HEK293 (cell line): ENCODE results near the gene HES5.

Experiments
- CTCF ChIA-PET: fragments of 350-600 bp; formaldehyde crosslinking; extraction: SDS; loops from one replicate; lab custom pipeline; 2021; ENCODE audit warnings: antibody characterized with exemption; lab: Yijun Ruan, JAX
- POLR2A ChIA-PET: fragments of 300-600 bp; formaldehyde crosslinking; extraction: SDS; loops from one replicate; lab custom pipeline; 2020; ENCODE audit warnings: antibody characterized with exemption, inconsistent platforms; lab: Yijun Ruan, JAX
- H3K27ac ChIP-seq: fragments of 200-500 bp; sonication (Bioruptor generic); 2 replicates; pipeline ENCODE4 v1.5.1; 2014; ENCODE audit warnings: low read depth, low read length, control low read depth, inconsistent platforms; ENCODE audit errors: extremely low read depth
- H3K36me3 ChIP-seq, 2 experiments: fragments of 200-500 bp in 1 of 2; sonication (Bioruptor generic) in 1 of 2; 1 replicate in 1 of 2; 2 replicates in 1 of 2; pipeline ENCODE4 v1.5.1; 2014 to 2017; ENCODE audit warnings: inconsistent platforms in 2 of 2, low read length in 2 of 2; ENCODE audit not compliant: control insufficient read depth in 2 of 2, insufficient read depth in 1 of 2
- H3K4me1 ChIP-seq: fragments of 200-500 bp; sonication (Bioruptor generic); 2 replicates; pipeline ENCODE4 v1.5.1; 2014; ENCODE audit warnings: mild to moderate bottlenecking, low read length, inconsistent platforms; ENCODE audit not compliant: control insufficient read depth, insufficient read depth
- H3K4me3 ChIP-seq: 2 replicates; pipeline ENCODE4 v1.5.1; 2011; ENCODE audit warnings: low read depth, mild to moderate bottlenecking, control low read depth, low read length, moderate library complexity
- H3K9me3 ChIP-seq: fragments of 200-500 bp; sonication (Bioruptor generic); 2 replicates; pipeline ENCODE4 v1.5.1; 2014; ENCODE audit warnings: low read depth, low read length, inconsistent platforms; ENCODE audit not compliant: control insufficient read depth, insufficient read depth
- CTCF ChIP-seq: fragments of 450-650 bp; formaldehyde crosslinking; IDR thresholded peaks from 2 replicates; pipeline ENCODE4 v1.5.1; 2016; ENCODE audit warnings: missing biosample characterization, missing genetic modification characterization
- MYNN ChIP-seq: fragments of 450-650 bp; formaldehyde crosslinking; IDR thresholded peaks from 2 replicates; pipeline ENCODE4 v1.5.1; 2016; ENCODE audit warnings: missing biosample characterization, missing genetic modification characterization, borderline replicate concordance
- PATZ1 ChIP-seq: fragments of 450-650 bp; formaldehyde crosslinking; IDR thresholded peaks from 2 replicates; pipeline ENCODE4 v1.5.1; 2016; ENCODE audit warnings: missing biosample characterization, missing genetic modification characterization
- TCF7L2 ChIP-seq: IDR thresholded peaks from 2 replicates; pipeline ENCODE4 v1.6.1; 2011; ENCODE audit warnings: low read depth, mild to moderate bottlenecking, inconsistent platforms, low read length, moderate library complexity, borderline replicate concordance
- TRIM28 ChIP-seq: IDR thresholded peaks from 2 replicates; pipeline ENCODE4 v1.6.1; 2011; ENCODE audit warnings: low read length, control low read depth, borderline replicate concordance
- WT1 ChIP-seq: fragments of 450-650 bp; formaldehyde crosslinking; IDR thresholded peaks from 2 replicates; pipeline ENCODE4 v1.5.1; 2016; ENCODE audit warnings: missing biosample characterization, missing genetic modification characterization
- ZBTB11 ChIP-seq: fragments of 450-650 bp; formaldehyde crosslinking; conservative IDR thresholded peaks from 2 replicates; pipeline ENCODE4 v1.5.1; 2016; ENCODE audit warnings: low read depth, missing biosample characterization, missing genetic modification characterization
- ZBTB20 ChIP-seq: fragments of 450-650 bp; formaldehyde crosslinking; IDR thresholded peaks from 2 replicates; pipeline ENCODE4 v1.5.1; 2016; ENCODE audit warnings: missing biosample characterization, missing genetic modification characterization
- ZBTB7A ChIP-seq: fragments of 450-650 bp; formaldehyde crosslinking; IDR thresholded peaks from 2 replicates; pipeline ENCODE4 v1.5.1; 2016; ENCODE audit warnings: low read depth, missing biosample characterization, missing genetic modification characterization
- ZNF202 ChIP-seq: fragments of 450-650 bp; formaldehyde crosslinking; IDR thresholded peaks from 2 replicates; pipeline ENCODE4 v1.5.1; 2016; ENCODE audit warnings: missing biosample characterization, missing genetic modification characterization, borderline replicate concordance
- ZNF266 ChIP-seq: fragments of 450-650 bp; formaldehyde crosslinking; IDR thresholded peaks from 2 replicates; pipeline ENCODE4 v1.5.1; 2016; ENCODE audit warnings: missing biosample characterization, missing genetic modification characterization, low read depth
- ZNF558 ChIP-seq: fragments of 450-650 bp; formaldehyde crosslinking; IDR thresholded peaks from 2 replicates; pipeline ENCODE4 v1.5.1; 2016; ENCODE audit warnings: missing biosample characterization, missing genetic modification characterization
- ZNF600 ChIP-seq: fragments of 450-650 bp; formaldehyde crosslinking; IDR thresholded peaks from 2 replicates; pipeline ENCODE4 v1.5.1; 2016; ENCODE audit warnings: missing biosample characterization, missing genetic modification characterization
- ZNF623 ChIP-seq: fragments of 450-650 bp; formaldehyde crosslinking; IDR thresholded peaks from 2 replicates; pipeline ENCODE4 v1.5.1; 2016; ENCODE audit warnings: missing biosample characterization, missing genetic modification characterization
- ZNF626 ChIP-seq: fragments of 450-650 bp; sonication (Bioruptor Pico); formaldehyde crosslinking; IDR thresholded peaks from 2 replicates; pipeline ENCODE4 v1.5.1; 2018; ENCODE audit warnings: missing biosample characterization, missing genetic modification characterization, inconsistent platforms
- ZNF76 ChIP-seq: fragments of 450-650 bp; formaldehyde crosslinking; IDR thresholded peaks from 2 replicates; pipeline ENCODE4; 2016; ENCODE audit warnings: low read depth, missing biosample characterization, missing genetic modification characterization, borderline replicate concordance
- ZNF785 ChIP-seq: fragments of 450-650 bp; formaldehyde crosslinking; IDR thresholded peaks from 2 replicates; pipeline ENCODE4 v1.5.1; 2016; ENCODE audit warnings: missing biosample characterization, missing genetic modification characterization
- ZNF843 ChIP-seq: fragments of 450-650 bp; formaldehyde crosslinking; IDR thresholded peaks from 2 replicates; pipeline ENCODE4 v1.5.1; 2016; ENCODE audit warnings: missing biosample characterization, missing genetic modification characterization
- ZSCAN18 ChIP-seq: fragments of 450-650 bp; formaldehyde crosslinking; IDR thresholded peaks from 2 replicates; pipeline ENCODE4 v1.5.1; 2016; ENCODE audit warnings: missing biosample characterization, missing genetic modification characterization
- TF ChIP-seq, protein P1 (sequence below): fragments of 450-650 bp; formaldehyde crosslinking; optimal IDR thresholded peaks from 2 replicates; pipeline ENCODE3; 2016; ENCODE audit warnings: missing biosample characterization, mild to moderate bottlenecking, missing genetic modification characterization
- TF ChIP-seq, protein P2 (sequence below): sonication (generic); formaldehyde crosslinking; IDR thresholded peaks from 2 replicates; pipeline ENCODE4 v1.8.1; 2022; ENCODE audit warnings: mild to moderate bottlenecking, moderate library complexity, missing genetic modification reagents
- TF ChIP-seq, protein P3 (sequence below): fragments of 450-650 bp; formaldehyde crosslinking; IDR thresholded peaks from 2 replicates; pipeline ENCODE4 v1.5.1; 2016; ENCODE audit warnings: missing biosample characterization, missing genetic modification characterization

The HES5 gene

GRCh38 chr1:2525920-2526823 lies 3.9 kb downstream of the HES5 start, which contains the start of gene PANK4 (continued):
- TF ChIP-seq MYNN (tag by site-specific recombination) (no peak), TCF7L2 (no peak), ZSCAN18 (tag by site-specific recombination) (no peak), ZNF202 (no peak), PATZ1 (tag by site-specific recombination) (peak; percentile 67), ZNF76 (peak; percentile 100), ZBTB20 (peak; percentile 61; the same call in 1 of the 2 replicates), ZNF623 (tag by site-specific recombination) (no peak), ZBTB7A (peak; percentile 78; the same call in 1 of the 2 replicates), ZNF558 (tag by site-specific recombination) (no peak), TRIM28 (no peak), ZNF600 (tag by site-specific recombination) (0 out of 2 replicates have a peak, but pooled peaks have one; percentile 3), ZNF626 (tag by site-specific recombination) (no peak), ZNF843 (tag by site-specific recombination) (no peak)
- TF ChIP-seq, protein P1, sequence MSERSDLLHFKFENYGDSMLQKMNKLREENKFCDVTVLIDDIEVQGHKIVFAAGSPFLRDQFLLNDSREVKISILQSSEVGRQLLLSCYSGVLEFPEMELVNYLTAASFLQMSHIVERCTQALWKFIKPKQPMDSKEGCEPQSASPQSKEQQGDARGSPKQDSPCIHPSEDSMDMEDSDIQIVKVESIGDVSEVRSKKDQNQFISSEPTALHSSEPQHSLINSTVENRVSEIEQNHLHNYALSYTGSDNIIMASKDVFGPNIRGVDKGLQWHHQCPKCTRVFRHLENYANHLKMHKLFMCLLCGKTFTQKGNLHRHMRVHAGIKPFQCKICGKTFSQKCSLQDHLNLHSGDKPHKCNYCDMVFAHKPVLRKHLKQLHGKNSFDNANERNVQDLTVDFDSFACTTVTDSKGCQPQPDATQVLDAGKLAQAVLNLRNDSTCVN (tag by site-specific recombination), result peak; percentile 97
- TF ChIP-seq, protein P2, sequence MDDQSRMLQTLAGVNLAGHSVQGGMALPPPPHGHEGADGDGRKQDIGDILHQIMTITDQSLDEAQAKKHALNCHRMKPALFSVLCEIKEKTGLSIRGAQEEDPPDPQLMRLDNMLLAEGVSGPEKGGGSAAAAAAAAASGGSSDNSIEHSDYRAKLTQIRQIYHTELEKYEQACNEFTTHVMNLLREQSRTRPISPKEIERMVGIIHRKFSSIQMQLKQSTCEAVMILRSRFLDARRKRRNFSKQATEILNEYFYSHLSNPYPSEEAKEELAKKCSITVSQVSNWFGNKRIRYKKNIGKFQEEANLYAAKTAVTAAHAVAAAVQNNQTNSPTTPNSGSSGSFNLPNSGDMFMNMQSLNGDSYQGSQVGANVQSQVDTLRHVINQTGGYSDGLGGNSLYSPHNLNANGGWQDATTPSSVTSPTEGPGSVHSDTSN (CRISPR knock-in tag), result 0 out of 2 replicates have a peak, but pooled peaks have one; percentile 31
- TF ChIP-seq, protein P3, sequence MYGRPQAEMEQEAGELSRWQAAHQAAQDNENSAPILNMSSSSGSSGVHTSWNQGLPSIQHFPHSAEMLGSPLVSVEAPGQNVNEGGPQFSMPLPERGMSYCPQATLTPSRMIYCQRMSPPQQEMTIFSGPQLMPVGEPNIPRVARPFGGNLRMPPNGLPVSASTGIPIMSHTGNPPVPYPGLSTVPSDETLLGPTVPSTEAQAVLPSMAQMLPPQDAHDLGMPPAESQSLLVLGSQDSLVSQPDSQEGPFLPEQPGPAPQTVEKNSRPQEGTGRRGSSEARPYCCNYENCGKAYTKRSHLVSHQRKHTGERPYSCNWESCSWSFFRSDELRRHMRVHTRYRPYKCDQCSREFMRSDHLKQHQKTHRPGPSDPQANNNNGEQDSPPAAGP (tag by site-specific recombination), result 0 out of 2 replicates have a peak, but pooled peaks have one; percentile 10
- TF ChIP-seq, all 188 proteins: peak for 23

DNA sequence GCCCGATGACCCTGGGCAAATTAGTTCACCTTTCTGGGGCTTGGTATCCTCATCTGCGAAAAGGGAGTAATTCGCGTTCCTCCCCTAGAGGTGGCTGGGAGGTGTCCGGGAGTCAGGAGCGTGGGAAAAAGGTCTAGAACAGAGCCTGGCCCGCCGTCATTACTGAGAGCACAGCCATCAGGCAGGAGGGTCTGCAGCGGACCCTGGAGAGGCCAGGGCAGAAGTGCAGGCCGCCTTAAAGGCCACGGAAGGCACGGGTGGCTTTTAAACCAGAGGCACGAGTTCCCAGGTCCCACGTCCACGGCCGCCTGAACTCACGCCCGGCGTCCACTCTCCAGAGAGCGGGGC lies 4.5 kb downstream of the HES5 start:
- POLR2A ChIA-PET, result interaction anchor here (0.9 to 2.7 kb wide), 11 partner anchors 9 to 134 kb away, joined by 3 to 33 read pairs (median 5); partner anchors contain the start of genes MORN1 and RER1
- H3K36me3 ChIP-seq, result peaks cover 0 to 35% of the 10 kb centered on the region in 2 experiments; a peak in 1 of 3 replicates
- no peaks in the 10 kb centered on the region for H3K9me3 ChIP-seq
- CTCF ChIA-PET, result interaction anchor here (1.2 to 3.5 kb wide), 3 partner anchors 9 to 39 kb away, joined by 3 to 20 read pairs (median 3); no protein-coding TSS in a partner anchor
- H3K4me1 ChIP-seq, result peaks cover 23% of the 10 kb centered on the region
- peak overlapping the region; percentile 90 for H3K4me3 ChIP-seq
- peak overlapping the region; percentile 81 for H3K27ac ChIP-seq
- TF ChIP-seq ZNF266 (tag by site-specific recombination), result peak; percentile 5; the same call in 1 of the 2 replicates
- 0 out of 2 replicates have a peak, but pooled peaks have one; percentile 13 for TF ChIP-seq ZBTB11
- TF ChIP-seq ZNF600 (tag by site-specific recombination), result 0 out of 2 replicates have a peak, but pooled peaks have one; percentile 41
- 0 out of 2 replicates have a peak, but pooled peaks have one; percentile 25 for TF ChIP-seq WT1 (tag by site-specific recombination)
- peak; percentile 18; the same call in 1 of the 2 replicates for TF ChIP-seq CTCF (tag by site-specific recombination)
- peak; percentile 30; the same call in 1 of the 2 replicates for TF ChIP-seq ZNF785 (tag by site-specific recombination)
